Small intestine (tissue), 7 donors: ENCODE measurements around the gene COL4A2. TPM values are rescaled to one million over a fixed set of nuclear protein-coding genes. Genes with fewer than 3 reads are reported as not detected.

Experiments used
- DNase-seq, 2 donors: peaks; one replicate each; pipeline versions ENCODE4 v3.0.0 to v3.0.0-alpha.2; 2013
- FAIRE-seq: peaks from 2 replicates; lab custom pipeline; 2012; peaks lifted over from hg19 to GRCh38; lab: Jason Lieb, UNC
- H3K27ac ChIP-seq, 3 donors: one replicate each; pipeline ENCODE4 v1.5.1; 2013; ENCODE audit warnings: low read length in 2 of 3, mild to moderate bottlenecking in 2 of 3, control low read depth in 1 of 3, inconsistent platforms in 1 of 3, low read depth in 1 of 3, moderate library complexity in 1 of 3
- H3K27me3 ChIP-seq, 3 donors: one replicate each; pipeline ENCODE4 v1.6.1; 2013; ENCODE audit warnings: low read length in 3 of 3, inconsistent platforms in 1 of 3; ENCODE audit not compliant: control insufficient read depth in 3 of 3, insufficient read depth in 3 of 3
- H3K36me3 ChIP-seq, 3 donors: one replicate each; pipeline ENCODE4 v1.6.1; 2013; ENCODE audit warnings: low read length in 3 of 3, inconsistent platforms in 1 of 3, low read depth in 1 of 3, mild to moderate bottlenecking in 1 of 3, moderate library complexity in 1 of 3; ENCODE audit not compliant: control insufficient read depth in 3 of 3, insufficient read depth in 2 of 3
- H3K4me1 ChIP-seq, 3 donors: one replicate each; pipeline ENCODE4 v1.6.1; 2013; ENCODE audit warnings: low read length in 2 of 3, inconsistent platforms in 1 of 3, low read depth in 1 of 3, mild to moderate bottlenecking in 1 of 3, moderate library complexity in 1 of 3; ENCODE audit not compliant: control insufficient read depth in 3 of 3, insufficient read depth in 2 of 3
- H3K4me3 ChIP-seq, 3 donors: one replicate each; pipeline ENCODE4 v1.5.1; 2013; ENCODE audit warnings: low read length in 3 of 3, control low read depth in 1 of 3, inconsistent platforms in 1 of 3, low read depth in 1 of 3, mild to moderate bottlenecking in 1 of 3, moderate library complexity in 1 of 3
- H3K9me3 ChIP-seq, 2 donors: one replicate each; pipeline ENCODE4 v1.6.1; 2013; ENCODE audit warnings: low read depth in 1 of 2, low read length in 1 of 2; ENCODE audit not compliant: control insufficient read depth in 2 of 2, insufficient read depth in 1 of 2
- WGBS, 3 donors: extraction: QIAGEN DNeasy Blood & Tissue Kit; methylation state at CpG; one replicate each; pipeline ENCODE4 v1.1.7; 2013; 5-methylcytosine and 5-hydroxymethylcytosine counted together
- polyA plus RNA-seq, 4 donors: library from polyadenylated mRNA; stranded (reverse) in 3 of 4; unstranded in 1 of 4; fragments of 200-250 nt in 3 of 4; fragments of 120-200 nt in 1 of 4; gene quantifications; one replicate each; pipeline versions ENCODE4 v1.2.1 to v1.2.3, GENCODE V29; 2013
- donor health status: healthy with polysubstance abuse.
- donor health status: control.
- donor health status: control.
- donor health status: Bipolar disorder and iron deficiency.
- donor health status: healthy.

Gene COL4A2
- polyA plus RNA-seq, 4 donors, result 42.3 to 120 (median 64.6) TPM

DNA sequence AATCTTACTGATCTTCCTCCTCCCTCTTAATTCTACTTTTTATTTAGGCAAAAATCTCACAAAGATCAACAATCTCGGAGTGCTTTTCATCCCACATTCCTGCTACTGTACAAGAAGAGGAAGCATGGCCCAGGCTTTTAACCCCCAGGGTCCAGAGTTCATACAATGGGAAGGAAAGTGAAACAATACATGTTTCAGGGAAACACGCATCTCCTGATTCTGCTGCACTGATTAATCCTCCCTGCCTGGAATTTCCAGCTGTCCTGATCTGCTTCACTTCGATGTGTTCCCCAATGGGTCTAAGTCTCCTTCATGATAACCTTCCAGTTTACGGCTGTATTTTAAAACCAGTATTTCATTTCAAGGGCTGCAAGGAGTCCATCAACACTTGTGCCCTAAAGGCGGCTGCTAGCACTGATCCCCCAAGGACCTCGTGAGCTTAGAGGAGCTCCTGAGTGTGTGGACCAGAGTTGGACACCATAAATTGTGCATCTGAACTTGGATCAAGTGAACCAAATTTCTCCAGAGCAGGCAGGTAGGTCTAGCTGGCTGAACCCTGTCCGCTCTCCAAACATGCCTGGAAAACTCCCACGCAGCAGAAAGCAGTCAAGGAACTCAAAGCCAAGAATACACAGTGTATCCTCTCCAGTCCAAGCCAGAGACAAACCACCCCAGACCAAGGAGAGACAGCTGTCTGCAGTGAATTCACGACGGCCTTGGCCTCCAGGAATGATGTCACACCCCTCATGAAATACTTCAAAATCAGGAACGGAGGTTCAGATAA, 44.4 kb upstream of the COL4A2 start:
- peaks cover 3 to 29% (median 7%) of the 10 kb centered on the region in 3 donors for H3K4me1 ChIP-seq
- H3K27me3 ChIP-seq, result no peaks in the 10 kb centered on the region
- peaks cover 0 to 8% (median 0%) of the 10 kb centered on the region in 3 donors for H3K36me3 ChIP-seq
- FAIRE-seq (no peak), DNase-seq (peak; percentile 55 to 83)
- 23 to 29% (median 27%) methylated on average over 11 of the region's 11 CpGs for WGBS, 3 donors
- peak overlapping the region in 2 of 3 donors; percentile 41 to 69 for H3K27ac ChIP-seq
- no peaks in the 10 kb centered on the region for H3K9me3 ChIP-seq
- H3K4me3 ChIP-seq, result no peak overlapping the region

DNA sequence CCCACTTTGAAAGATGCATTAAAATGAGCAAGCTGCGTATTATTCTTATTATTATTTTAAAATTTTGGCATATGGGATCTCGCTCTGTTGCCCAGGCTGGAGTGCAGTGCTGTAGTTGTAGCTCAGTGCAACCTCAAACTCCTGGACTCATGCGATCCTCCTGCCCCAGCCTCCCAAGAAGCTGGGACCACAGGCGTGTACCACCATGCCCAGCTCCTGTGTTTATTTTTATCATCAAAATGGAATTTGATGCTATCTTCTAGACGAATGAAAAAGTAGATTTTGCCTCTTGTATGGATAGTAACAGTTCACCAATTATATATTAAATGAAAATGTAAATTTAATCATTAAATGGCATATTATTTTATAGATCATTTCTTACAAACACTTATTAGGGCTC, 43.7 kb upstream of the COL4A2 start:
- Histone ChIP-seq H3K27ac (peak overlapping the region in 2 of 3 donors; percentile 4 to 69), H3K9me3 (no peaks in the 10 kb centered on the region), H3K36me3 (peaks cover 0 to 8% (median 0%) of the 10 kb centered on the region in 3 donors), H3K4me1 (peaks cover 3 to 29% (median 7%) of the 10 kb centered on the region in 3 donors), H3K27me3 (no peaks in the 10 kb centered on the region), H3K4me3 (no peak overlapping the region)
- FAIRE-seq (no peak), DNase-seq (no peak)
- whole genome bisulfite sequencing, 3 donors, result 79 to 83% (median 79%) methylated on average over 5 of the region's 5 CpGs

DNA sequence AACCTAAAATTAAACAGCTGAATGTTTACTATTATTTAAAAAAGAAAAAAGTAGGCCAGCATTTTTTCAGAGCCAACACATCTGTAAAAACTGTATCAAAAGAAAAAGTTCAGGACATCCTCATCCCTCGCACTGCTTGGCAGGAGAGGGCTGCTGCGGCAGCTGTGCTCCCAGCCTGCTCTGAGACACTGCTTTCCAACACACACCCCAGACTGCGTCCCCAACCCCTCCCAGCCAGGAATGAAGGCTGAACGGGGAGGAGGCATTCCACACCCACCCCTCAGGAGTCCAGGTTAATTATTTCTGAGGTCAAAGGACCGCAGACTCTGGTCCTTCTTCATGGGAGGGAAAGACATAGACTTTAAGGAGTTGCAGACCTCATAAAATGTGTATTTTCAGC, 43.2 kb upstream of the COL4A2 start:
- FAIRE-seq, result no peak
- Histone ChIP-seq H3K9me3 (no peaks in the 10 kb centered on the region), H3K4me3 (no peak overlapping the region), H3K27ac (peak overlapping the region in 2 of 3 donors; percentile 7 to 32), H3K36me3 (peaks cover 0 to 12% (median 0%) of the 10 kb centered on the region in 3 donors), H3K27me3 (no peaks in the 10 kb centered on the region), H3K4me1 (peaks cover 3 to 29% (median 7%) of the 10 kb centered on the region in 3 donors)
- DNase-seq, result peak; percentile 40 to 82
- WGBS, 3 donors, result 12 to 28% (median 21%) methylated on average over 5 of the region's 5 CpGs

DNA sequence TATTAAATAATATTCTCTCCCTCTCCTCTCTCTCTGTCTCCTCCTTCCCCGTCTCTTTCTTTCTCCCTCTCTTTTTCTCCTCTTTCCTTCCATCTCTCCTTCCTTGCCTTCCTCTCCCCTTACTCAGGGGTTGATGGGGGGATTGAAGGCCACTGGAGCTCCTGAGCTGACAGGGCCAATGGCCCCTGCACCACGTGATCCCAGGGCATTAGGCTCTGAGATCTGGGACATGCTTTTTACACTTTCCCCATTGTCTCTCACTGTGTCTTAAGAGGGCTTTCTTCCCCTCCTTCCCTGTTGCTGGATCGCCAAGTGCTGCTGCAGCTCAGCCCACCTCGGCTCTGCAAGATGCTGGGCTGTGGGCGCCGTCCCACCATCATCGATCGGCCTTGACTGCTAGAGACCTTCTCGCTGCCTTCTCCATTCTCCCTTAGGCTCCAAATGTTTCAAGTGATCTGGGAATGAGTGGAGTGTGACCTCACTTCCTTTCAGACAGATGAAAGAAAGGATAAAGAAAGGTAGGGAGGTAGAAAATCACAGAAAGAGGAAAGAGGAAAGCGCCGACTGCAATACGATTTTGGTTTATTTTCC, 42.3 kb upstream of the COL4A2 start:
- peak overlapping the region in 1 of 3 donors; percentile 55 for H3K27ac ChIP-seq
- H3K9me3 ChIP-seq, result no peaks in the 10 kb centered on the region
- DNase-seq (no peak), FAIRE-seq (no peak)
- peaks cover 3 to 29% (median 7%) of the 10 kb centered on the region in 3 donors for H3K4me1 ChIP-seq
- H3K27me3 ChIP-seq, result no peaks in the 10 kb centered on the region
- WGBS, 3 donors, result 82 to 94% (median 86%) methylated on average over 12 of the region's 12 CpGs
- H3K4me3 ChIP-seq, result no peak overlapping the region
- peaks cover 0 to 12% (median 0%) of the 10 kb centered on the region in 3 donors for H3K36me3 ChIP-seq

DNA sequence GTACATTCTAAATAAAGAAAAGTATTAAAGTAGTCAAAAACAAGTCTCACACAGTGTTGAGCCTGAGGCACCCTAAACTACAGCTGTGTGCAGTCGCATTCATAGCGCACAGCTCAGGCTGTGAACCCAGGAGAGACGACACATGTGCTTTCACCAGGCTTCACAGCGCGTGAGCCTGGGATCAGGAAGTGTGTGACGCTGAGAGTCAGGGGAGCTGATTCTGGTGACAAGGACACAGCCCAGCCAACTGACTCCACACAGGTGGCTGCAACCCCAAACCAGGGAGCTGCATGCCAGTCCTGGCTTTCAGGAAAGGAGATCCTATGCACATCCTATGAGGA, 41.8 kb upstream of the COL4A2 start:
- H3K4me1 ChIP-seq, result peaks cover 3 to 29% (median 7%) of the 10 kb centered on the region in 3 donors
- H3K36me3 ChIP-seq, result peaks cover 0 to 12% (median 0%) of the 10 kb centered on the region in 3 donors
- WGBS, 3 donors, result 67 to 82% (median 70%) methylated on average over 6 of the region's 6 CpGs
- no peak overlapping the region for H3K4me3 ChIP-seq
- DNase-seq, result no peak
- no peaks in the 10 kb centered on the region for H3K9me3 ChIP-seq
- no peaks in the 10 kb centered on the region for H3K27me3 ChIP-seq
- no peak for FAIRE-seq
- H3K27ac ChIP-seq, result peak overlapping the region in 1 of 3 donors; percentile 8

DNA sequence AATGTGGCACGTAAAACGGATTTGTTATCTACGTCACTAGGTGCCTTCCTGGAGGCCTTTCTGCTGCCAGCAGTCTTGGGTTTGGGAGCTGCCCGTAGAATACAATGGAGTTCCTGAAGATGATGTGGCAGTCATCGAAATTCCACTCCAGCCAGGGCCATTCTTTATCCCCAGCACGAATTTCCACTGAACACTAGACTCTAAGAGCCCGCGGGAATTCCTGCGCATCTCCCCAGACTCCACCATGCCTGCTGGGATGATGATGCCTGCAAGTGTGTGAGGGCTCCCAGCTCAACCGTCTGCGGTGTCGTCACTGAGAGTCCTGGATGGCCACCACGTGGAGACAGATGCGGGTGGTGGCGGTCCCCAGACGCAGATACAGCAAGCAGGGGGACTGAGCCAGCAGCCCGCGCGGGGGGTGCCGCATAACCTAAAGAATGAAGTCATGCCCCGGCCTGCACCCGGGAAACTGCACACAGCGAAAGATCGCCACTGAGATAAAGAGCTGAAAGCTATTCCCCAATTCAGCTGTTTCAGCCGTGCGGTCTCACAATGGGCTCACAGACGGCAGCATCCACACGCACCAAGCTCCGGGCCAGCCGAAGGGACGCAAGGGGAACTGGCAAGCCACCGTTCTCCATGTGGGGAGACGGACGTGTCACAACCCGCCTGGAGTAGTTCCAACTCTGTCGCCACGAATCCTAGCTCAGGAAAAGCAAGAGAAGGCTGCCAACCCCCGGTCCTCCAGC, 41.2 kb upstream of the COL4A2 start:
- FAIRE-seq (no peak), DNase-seq (no peak)
- Histone ChIP-seq H3K36me3 (peaks cover 0 to 12% (median 0%) of the 10 kb centered on the region in 3 donors), H3K4me3 (no peak overlapping the region), H3K27ac (peak overlapping the region in 1 of 3 donors; percentile 33), H3K9me3 (no peaks in the 10 kb centered on the region), H3K27me3 (no peaks in the 10 kb centered on the region), H3K4me1 (peaks cover 3 to 29% (median 7%) of the 10 kb centered on the region in 3 donors)
- WGBS, 3 donors, result 72 to 83% (median 77%) methylated on average over 38 of the region's 38 CpGs

DNA sequence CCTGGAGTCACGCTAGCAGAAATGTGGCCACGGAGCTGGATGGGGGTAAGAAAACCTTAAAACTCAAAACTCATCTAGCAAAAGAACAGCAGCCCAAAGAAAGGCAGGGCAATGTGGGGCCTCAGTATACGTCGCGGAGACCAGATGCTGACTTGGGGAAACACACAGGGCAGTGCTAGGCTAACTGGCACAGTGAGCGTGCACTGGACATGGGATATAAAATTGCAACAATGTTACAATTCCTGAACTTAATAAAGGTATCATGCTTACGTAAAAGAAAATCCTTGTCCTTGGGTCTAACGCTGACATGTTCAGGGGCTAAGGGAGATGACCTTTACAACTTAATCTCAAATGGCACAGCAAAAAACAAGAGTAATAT, 40.7 kb upstream of the COL4A2 start:
- Histone ChIP-seq H3K27ac (peak overlapping the region in 1 of 3 donors; percentile 33), H3K9me3 (no peaks in the 10 kb centered on the region), H3K4me3 (no peak overlapping the region), H3K27me3 (no peaks in the 10 kb centered on the region), H3K36me3 (peaks cover 0 to 12% (median 0%) of the 10 kb centered on the region in 3 donors), H3K4me1 (peaks cover 3 to 29% (median 7%) of the 10 kb centered on the region in 3 donors)
- 78 to 92% (median 91%) methylated on average over 8 of the region's 8 CpGs for whole genome bisulfite sequencing, 3 donors
- DNase-seq, result no peak
- FAIRE-seq, result no peak

DNA sequence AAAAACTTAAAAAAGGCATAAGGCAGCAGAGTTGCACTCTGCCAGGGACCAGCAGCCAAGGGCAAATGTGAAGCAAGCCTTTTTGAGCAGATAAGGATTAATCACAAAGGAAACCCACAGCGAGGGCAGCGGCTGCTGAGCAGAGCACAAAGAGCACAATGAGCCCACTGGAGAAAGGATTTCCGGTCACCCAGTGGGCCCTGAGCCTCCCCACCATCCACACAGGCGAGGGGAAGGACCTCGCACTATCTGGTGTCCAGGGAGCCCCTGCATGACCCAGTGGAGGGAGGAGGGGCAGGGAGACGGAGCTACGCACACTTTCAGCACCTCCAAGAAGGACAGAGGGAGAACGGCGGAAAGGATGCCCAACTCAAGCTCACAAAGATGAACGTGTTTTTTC, 40.1 kb upstream of the COL4A2 start:
- H3K9me3 ChIP-seq, result no peaks in the 10 kb centered on the region
- no peak overlapping the region for H3K4me3 ChIP-seq
- peaks cover 0 to 12% (median 0%) of the 10 kb centered on the region in 3 donors for H3K36me3 ChIP-seq
- no peak overlapping the region for H3K27ac ChIP-seq
- H3K4me1 ChIP-seq, result peaks cover 3 to 25% (median 7%) of the 10 kb centered on the region in 3 donors
- no peaks in the 10 kb centered on the region for H3K27me3 ChIP-seq
- FAIRE-seq (no peak), DNase-seq (no peak)
- 52 to 63% (median 53%) methylated on average over 10 of the region's 10 CpGs for WGBS, 3 donors
